Upper lobe of left lung (tissue), 6 donors: ENCODE data around the gene PPM1H. TPM values are rescaled to one million over a fixed set of nuclear protein-coding genes. Genes with fewer than 3 reads are reported as not detected.

Experiments used
- ATAC-seq, 2 donors: fragments of 200-7000 bp; cut with Tn5 transposase; one replicate each; pipeline ENCODE4 v1.9.1; 2022; ENCODE audit warnings: mild to moderate bottlenecking in 2 of 2, moderate library complexity in 2 of 2; ENCODE audit not compliant: low FRiP score in 2 of 2
- DNase-seq, 2 donors: peaks; one replicate each; pipeline ENCODE4 v3.0.0-alpha.2; 2019 to 2020
- H3K27ac ChIP-seq, 4 donors: fragments of 200-600 bp; sonication (generic); one replicate each; pipeline ENCODE4 v1.5.1; 2016 to 2019
- H3K27me3 ChIP-seq, 4 donors: fragments of 200-600 bp; sonication (generic); one replicate each; pipeline ENCODE4 v1.5.1; 2017 to 2019
- H3K36me3 ChIP-seq, 4 donors: fragments of 200-600 bp; sonication (generic); one replicate each; pipeline ENCODE4 v1.5.1; 2016 to 2019
- H3K4me1 ChIP-seq, 4 donors: fragments of 200-600 bp; sonication (generic); one replicate each; pipeline ENCODE4 v1.5.1; 2018 to 2019
- H3K4me3 ChIP-seq, 4 donors: fragments of 200-600 bp; sonication (generic); one replicate each; pipeline ENCODE4 v1.5.1; 2017 to 2019; ENCODE audit warnings: mild to moderate bottlenecking in 2 of 4, moderate library complexity in 1 of 4
- H3K9me3 ChIP-seq, 4 donors: fragments of 200-600 bp; sonication (generic); one replicate each; pipeline ENCODE4 v1.5.1; 2018 to 2019
- CTCF ChIP-seq, 6 experiments: fragments of 450-650 bp in 4 of 6; fragments of 200-600 bp in 2 of 6; sonication (generic) in 2 of 6; IDR thresholded peaks; one replicate each; pipeline ENCODE4 v1.5.1; 2016 to 2019; ENCODE audit warnings: antibody characterized with exemption in 6 of 6
- EP300 ChIP-seq, 4 donors: sonication (generic); formaldehyde crosslinking; IDR thresholded peaks; one replicate each; pipeline ENCODE4 v1.5.1; 2017; ENCODE audit warnings: antibody characterized with exemption in 4 of 4, control low read depth in 2 of 4
- POLR2A ChIP-seq, 4 donors: fragments of 450-650 bp; IDR thresholded peaks; one replicate each; pipeline ENCODE4 v1.5.1; 2016 to 2017; ENCODE audit warnings: antibody characterized with exemption in 4 of 4, mild to moderate bottlenecking in 2 of 4
- POLR2AphosphoS5 ChIP-seq, 2 donors: sonication (generic); formaldehyde crosslinking; IDR thresholded peaks; one replicate each; pipeline ENCODE4 v1.5.1; 2017; ENCODE audit warnings: antibody characterized with exemption in 2 of 2
- WGBS, 2 donors: methylation state at CpG; one replicate each; pipeline ENCODE4 v1.1.5; 2017 to 2018; 5-methylcytosine and 5-hydroxymethylcytosine counted together
- total RNA-seq, 6 donors: library from RNA; depleted of rRNA in 4 of 6; stranded (reverse); fragments of >200 nt in 4 of 6; gene quantifications; one replicate each; pipeline versions ENCODE4 v1.1.0 to v1.2.1, GENCODE V29; 2016 to 2021
- donor health status: DM: no; HTN: no; CAD: no; lungs with moderate emphysema.
- donor health status: DM: no; HTN: yes; CAD: no; lungs with severe emphysema.

The PPM1H gene
- total RNA-seq, 6 donors from 2014 or later, result 4.2 to 14.2 (median 8.4) TPM

GRCh38 chr12:62684570-62685295, 250.2 kb downstream of the PPM1H start:
- ATAC-seq, result peak in 1 of 2 donors; percentile 85

GRCh38 chr12:62683776-62684569, 251.0 kb downstream of the PPM1H start:
- ATAC-seq (peak; percentile 56 to 90), DNase-seq (no peak)
- TF ChIP-seq POLR2AphosphoS5 (IDR thresholded peaks at IDR 0.05) (no peak), EP300 (IDR thresholded peaks at IDR 0.05) (no peak), CTCF (IDR thresholded peaks at IDR 0.05) (no peak), POLR2A (IDR thresholded peaks at IDR 0.05) (no peak)
- no peaks in the 10 kb centered on the region for H3K9me3 ChIP-seq
- WGBS, 2 donors, result 71 to 80% methylated on average over 7 of the region's 7 CpGs
- peak overlapping the region in 3 of 4 donors; percentile 20 to 62 (median 36) for H3K27ac ChIP-seq
- no peaks in the 10 kb centered on the region for H3K36me3 ChIP-seq
- H3K4me3 ChIP-seq, result no peak overlapping the region
- no peaks in the 10 kb centered on the region for H3K27me3 ChIP-seq
- H3K4me1 ChIP-seq, result peaks cover 3 to 10% (median 6%) of the 10 kb centered on the region in 4 donors

More at GRCh38 chr12:62684570-62685295, 250.2 kb downstream of the PPM1H start:
- H3K36me3 ChIP-seq, result no peaks in the 10 kb centered on the region
- peak overlapping the region in 3 of 4 donors; percentile 20 to 62 (median 36) for H3K27ac ChIP-seq
- peaks cover 0 to 7% (median 1%) of the 10 kb centered on the region in 4 donors for H3K4me1 ChIP-seq
- H3K4me3 ChIP-seq, result no peak overlapping the region
- 78 to 79% methylated on average over 7 of the region's 7 CpGs for WGBS, 2 donors
- DNase-seq, result no peak
- TF ChIP-seq CTCF (IDR thresholded peaks at IDR 0.05), result no peak
- no peaks in the 10 kb centered on the region for H3K9me3 ChIP-seq
- no peaks in the 10 kb centered on the region for H3K27me3 ChIP-seq

- H3K27ac ChIP-seq, result peak overlapping the region in 1 of 4 donors; percentile 81
- no peak for TF ChIP-seq CTCF (IDR thresholded peaks at IDR 0.05)
- TF ChIP-seq POLR2A (IDR thresholded peaks at IDR 0.05), result no peak
- no peak for TF ChIP-seq POLR2AphosphoS5 (IDR thresholded peaks at IDR 0.05)
- no peak for TF ChIP-seq EP300 (IDR thresholded peaks at IDR 0.05)
These were observed 253.6 kb downstream of the PPM1H start for GRCh38 chr12:62681306-62681705.

GRCh38 chr12:62679608-62680007, 255.3 kb downstream of the PPM1H start:
- ATAC-seq (no peak), DNase-seq (no peak)
- 40 to 43% methylated on average over 3 of the region's 3 CpGs for WGBS, 2 donors
- peaks cover 5 to 11% (median 6%) of the 10 kb centered on the region in 4 donors for H3K4me1 ChIP-seq
- peak overlapping the region in 3 of 4 donors; percentile 56 to 81 (median 73) for H3K27ac ChIP-seq
- H3K27me3 ChIP-seq, result no peaks in the 10 kb centered on the region
- H3K4me3 ChIP-seq, result no peak overlapping the region
- H3K36me3 ChIP-seq, result no peaks in the 10 kb centered on the region
- TF ChIP-seq POLR2A (IDR thresholded peaks at IDR 0.05) (no peak), CTCF (IDR thresholded peaks at IDR 0.05) (no peak), EP300 (IDR thresholded peaks at IDR 0.05) (no peak), POLR2AphosphoS5 (IDR thresholded peaks at IDR 0.05) (no peak)
- H3K9me3 ChIP-seq, result peaks cover 0 to 12% (median 0%) of the 10 kb centered on the region in 4 donors

More at GRCh38 chr12:62681306-62681705, 253.6 kb downstream of the PPM1H start:
- WGBS, 2 donors, result 87 to 92% methylated on average over 4 of the region's 4 CpGs
- DNase-seq (no peak), ATAC-seq (no peak)
- Histone ChIP-seq H3K9me3 (peaks cover 0 to 12% (median 0%) of the 10 kb centered on the region in 4 donors), H3K27me3 (no peaks in the 10 kb centered on the region), H3K4me1 (peaks cover 5 to 11% (median 6%) of the 10 kb centered on the region in 4 donors), H3K4me3 (no peak overlapping the region), H3K36me3 (no peaks in the 10 kb centered on the region)
